Measurements from ENCODE around the gene CBARP. TPM values are rescaled to one million over a fixed set of nuclear protein-coding genes. Genes with fewer than 3 reads are reported as not detected.

CBARP gene
- total and polyA plus RNA-seq, 2 of the 4 experiments (the other 2 are of a cell fraction): 0.18 to 3.9 TPM

- peak overlapping the region; percentile 93 for H3K27ac ChIP-seq (ENCODE audit: insufficient read depth, low read length)
- H2BK15ac ChIP-seq (ENCODE audit: low read depth, low read length): peak overlapping the region; percentile 69; the same call in 2 of the 3 replicates
- H3K4me1 ChIP-seq (ENCODE audit: control insufficient read depth, insufficient read depth, low read length): peaks cover 47% of the 10 kb centered on the region
- H3K23ac ChIP-seq (ENCODE audit: low read depth, low read length): peak overlapping the region; percentile 98
- peak overlapping the region; percentile 99 for H2AK9ac ChIP-seq (replicated peaks; ENCODE audit: low read depth, low read length, poor library complexity)
- peak overlapping the region; percentile 82 for H3K14ac ChIP-seq (replicated peaks; ENCODE audit: low read depth, low read length)
- H2BK5ac ChIP-seq (ENCODE audit: low read depth, low read length, poor library complexity, severe bottlenecking): peak overlapping the region; percentile 92
- POLR2A ChIA-PET (ENCODE audit: unreplicated experiment): interaction anchor here (0.7 kb wide), 1 partner anchor 8 kb away, joined by 3 read pairs; no protein-coding TSS in a partner anchor
- peak overlapping the region; percentile 97 for H3K4ac ChIP-seq (ENCODE audit: low read depth, low read length)
- intact Hi-C loops (cut with micrococcal nuclease) (no loop called here), dilution Hi-C loops (cut with HindIII; ENCODE audit: low sequenced_read_pairs, unreplicated experiment) (no loop called here), in situ Hi-C loops (cut with MboI; ENCODE audit: low sequenced_read_pairs) (no loop called here)
- H3K4me2 ChIP-seq (ENCODE audit: low read depth, low read length): peak overlapping the region; percentile 88
- no TSS peak for BruUV-seq (replicated peaks)
- H3K18ac ChIP-seq (ENCODE audit: low read depth, low read length): peak overlapping the region; percentile 49
- peak overlapping the region; percentile 85 for H3K56ac ChIP-seq (ENCODE audit: extremely low read depth, insufficient read depth, low read length)
- peak overlapping the region; percentile 97 for H2AK5ac ChIP-seq (ENCODE audit: low read depth, low read length)
- no peaks in the 10 kb centered on the region for H3K27me3 ChIP-seq (ENCODE audit: control insufficient read depth, insufficient read depth, low read length)
- CTCF ChIA-PET: no interaction called here
- H4K91ac ChIP-seq (ENCODE audit: insufficient read depth, low read depth, low read length): peak overlapping the region; percentile 96
- H3K4me3 ChIP-seq (ENCODE audit: insufficient read depth, low read depth, low read length): peak overlapping the region; percentile 51
- peaks cover 11% of the 10 kb centered on the region for H3K9me1 ChIP-seq (ENCODE audit: insufficient read depth, low read length)
- H2BK120ac ChIP-seq (ENCODE audit: low read depth, low read length): peak overlapping the region; percentile 93
- ATAC-seq (ENCODE audit: low read depth) (peak; percentile 83), DNase-seq (peak; percentile 96)
- H2AFZ ChIP-seq (replicated peaks; ENCODE audit: low read length, poor library complexity): peak overlapping the region; percentile 85
- peak overlapping the region; percentile 73 for H4K5ac ChIP-seq (ENCODE audit: low read depth, low read length)
- peaks cover 27% of the 10 kb centered on the region for H3K36me3 ChIP-seq (ENCODE audit: control insufficient read depth, insufficient read depth, low read length)
- TF ChIP-seq MAFK (IDR thresholded peaks at IDR 0.05; ENCODE audit: low read depth, low read length): no peak
- TF ChIP-seq MAZ (IDR thresholded peaks at IDR 0.05; ENCODE audit: borderline replicate concordance, low read depth, low read length): peak; percentile 87
- TF ChIP-seq FOS (IDR thresholded peaks at IDR 0.05; ENCODE audit: low read depth, low read length): peak; percentile 46; the same call in 1 of the 2 replicates
- TF ChIP-seq SMC3 (IDR thresholded peaks at IDR 0.05; ENCODE audit: low read depth, low read length): no peak; the same call in 1 of the 2 replicates
- TF ChIP-seq, protein P1, sequence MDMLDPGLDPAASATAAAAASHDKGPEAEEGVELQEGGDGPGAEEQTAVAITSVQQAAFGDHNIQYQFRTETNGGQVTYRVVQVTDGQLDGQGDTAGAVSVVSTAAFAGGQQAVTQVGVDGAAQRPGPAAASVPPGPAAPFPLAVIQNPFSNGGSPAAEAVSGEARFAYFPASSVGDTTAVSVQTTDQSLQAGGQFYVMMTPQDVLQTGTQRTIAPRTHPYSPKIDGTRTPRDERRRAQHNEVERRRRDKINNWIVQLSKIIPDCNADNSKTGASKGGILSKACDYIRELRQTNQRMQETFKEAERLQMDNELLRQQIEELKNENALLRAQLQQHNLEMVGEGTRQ (IDR thresholded peaks at IDR 0.05; ENCODE audit: low read depth, low read length): peak; percentile 56
- TF ChIP-seq, protein P2, sequence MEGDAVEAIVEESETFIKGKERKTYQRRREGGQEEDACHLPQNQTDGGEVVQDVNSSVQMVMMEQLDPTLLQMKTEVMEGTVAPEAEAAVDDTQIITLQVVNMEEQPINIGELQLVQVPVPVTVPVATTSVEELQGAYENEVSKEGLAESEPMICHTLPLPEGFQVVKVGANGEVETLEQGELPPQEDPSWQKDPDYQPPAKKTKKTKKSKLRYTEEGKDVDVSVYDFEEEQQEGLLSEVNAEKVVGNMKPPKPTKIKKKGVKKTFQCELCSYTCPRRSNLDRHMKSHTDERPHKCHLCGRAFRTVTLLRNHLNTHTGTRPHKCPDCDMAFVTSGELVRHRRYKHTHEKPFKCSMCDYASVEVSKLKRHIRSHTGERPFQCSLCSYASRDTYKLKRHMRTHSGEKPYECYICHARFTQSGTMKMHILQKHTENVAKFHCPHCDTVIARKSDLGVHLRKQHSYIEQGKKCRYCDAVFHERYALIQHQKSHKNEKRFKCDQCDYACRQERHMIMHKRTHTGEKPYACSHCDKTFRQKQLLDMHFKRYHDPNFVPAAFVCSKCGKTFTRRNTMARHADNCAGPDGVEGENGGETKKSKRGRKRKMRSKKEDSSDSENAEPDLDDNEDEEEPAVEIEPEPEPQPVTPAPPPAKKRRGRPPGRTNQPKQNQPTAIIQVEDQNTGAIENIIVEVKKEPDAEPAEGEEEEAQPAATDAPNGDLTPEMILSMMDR (conservative IDR thresholded peaks at IDR 0.05; ENCODE audit: low read depth, low read length): no peak
- peak; percentile 64; the same call in 1 of the 2 replicates for TF ChIP-seq POLR2A (IDR thresholded peaks at IDR 0.05; ENCODE audit: low read depth, low read length)
- TF ChIP-seq BHLHE40 (IDR thresholded peaks at IDR 0.05; ENCODE audit: low read depth, low read length): peak; percentile 97
- 1% methylated on average over 29 of the region's 83 CpGs; no CpG with 5 or more reads in 1 of the 2 experiments for WGBS, 2 experiments (ENCODE audit: extremely low coverage in 2 of 2, insufficient read length in 1 of 2)
- H3K9me3 ChIP-seq (ENCODE audit: control insufficient read depth, insufficient read depth, low read length): no peaks in the 10 kb centered on the region
- H4K8ac ChIP-seq (ENCODE audit: low read depth in 2 of 2, low read length in 2 of 2): peak overlapping the region; percentile 76 to 91
- H3K79me1 ChIP-seq (ENCODE audit: low read depth in 1 of 2, low read length in 2 of 2): peaks cover 0 to 63% of the 10 kb centered on the region in 2 experiments; a peak in 2 of 4 replicates
- H2BK20ac ChIP-seq (ENCODE audit: low read depth, low read length): peak overlapping the region; percentile 93; the same call in 1 of the 2 replicates
- H3K9ac ChIP-seq (ENCODE audit: low read depth, low read length): peak overlapping the region; percentile 80
- peaks cover 45% of the 10 kb centered on the region for H4K20me1 ChIP-seq (ENCODE audit: insufficient read depth, low read length)
Measured at GRCh38 chr19:1260749-1261537, 23.1 kb upstream of the CBARP start.
